ENCODE measurements around the gene HNRNPC.

Gene HNRNPC

DNA sequence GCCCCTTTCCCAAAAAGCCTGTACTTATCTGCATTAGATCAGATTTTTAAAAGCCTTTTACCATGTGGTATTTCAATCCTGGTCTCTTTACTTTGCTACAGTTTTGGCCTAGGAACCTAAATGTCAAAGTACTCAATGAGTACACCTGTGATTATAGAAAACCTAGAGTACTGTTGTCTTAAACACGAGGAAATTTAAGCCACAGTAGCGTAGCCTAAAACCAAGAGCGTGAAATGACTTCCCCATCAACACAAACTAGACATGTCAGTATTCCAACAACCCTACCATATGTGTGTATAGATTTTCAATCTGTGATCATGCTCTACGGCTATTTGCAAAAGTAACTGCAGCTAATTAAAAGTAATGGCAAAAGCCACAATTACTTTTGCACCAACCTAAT lies 60.7 kb downstream of the HNRNPC start:
- no peak for DNase-seq

GRCh38 chr14:21206753-21207684 lies 62.2 kb downstream of the HNRNPC start:
- no peak for DNase-seq

DNA sequence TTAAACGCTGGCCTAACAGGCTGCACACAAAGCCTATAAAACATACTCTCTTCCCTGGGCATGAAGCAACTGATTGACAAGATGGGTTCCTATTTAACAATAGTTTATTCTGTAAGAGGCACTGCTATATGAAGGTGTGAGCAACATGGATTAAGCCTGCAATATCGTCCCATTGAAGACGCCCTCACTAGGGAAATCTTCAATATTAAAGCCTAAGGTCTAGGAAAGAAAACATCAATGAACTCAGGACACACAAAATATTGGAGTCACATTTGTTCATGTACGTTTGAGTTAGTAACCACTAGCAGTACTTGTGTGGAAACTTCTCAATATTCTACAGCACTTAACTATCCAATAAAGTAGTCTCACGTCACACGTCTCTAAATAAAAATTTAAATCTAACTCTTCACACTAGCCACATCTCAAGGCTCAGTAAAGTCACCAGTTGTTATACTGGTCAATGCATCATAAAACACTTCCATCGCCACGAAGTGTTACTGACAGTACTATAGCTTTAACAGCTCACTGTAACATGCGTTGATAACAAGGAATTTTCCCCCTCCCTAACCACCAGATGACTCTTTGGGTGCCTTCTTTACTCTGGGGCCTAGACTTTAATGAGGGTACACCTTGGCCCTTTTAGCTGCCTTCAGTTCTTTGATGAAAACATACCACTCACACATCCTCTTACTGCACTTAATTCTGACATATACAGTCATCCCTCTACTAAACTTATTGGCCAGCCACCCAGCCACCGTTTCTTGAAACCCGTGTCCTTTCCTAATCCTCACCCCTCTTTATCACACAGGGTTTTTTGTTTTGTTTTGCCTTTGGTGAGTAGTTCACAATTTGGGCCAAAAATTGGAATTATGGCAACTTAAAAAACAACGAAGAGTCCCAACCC lies 63.3 kb downstream of the HNRNPC start:
- DNase-seq, result no peak

DNA sequence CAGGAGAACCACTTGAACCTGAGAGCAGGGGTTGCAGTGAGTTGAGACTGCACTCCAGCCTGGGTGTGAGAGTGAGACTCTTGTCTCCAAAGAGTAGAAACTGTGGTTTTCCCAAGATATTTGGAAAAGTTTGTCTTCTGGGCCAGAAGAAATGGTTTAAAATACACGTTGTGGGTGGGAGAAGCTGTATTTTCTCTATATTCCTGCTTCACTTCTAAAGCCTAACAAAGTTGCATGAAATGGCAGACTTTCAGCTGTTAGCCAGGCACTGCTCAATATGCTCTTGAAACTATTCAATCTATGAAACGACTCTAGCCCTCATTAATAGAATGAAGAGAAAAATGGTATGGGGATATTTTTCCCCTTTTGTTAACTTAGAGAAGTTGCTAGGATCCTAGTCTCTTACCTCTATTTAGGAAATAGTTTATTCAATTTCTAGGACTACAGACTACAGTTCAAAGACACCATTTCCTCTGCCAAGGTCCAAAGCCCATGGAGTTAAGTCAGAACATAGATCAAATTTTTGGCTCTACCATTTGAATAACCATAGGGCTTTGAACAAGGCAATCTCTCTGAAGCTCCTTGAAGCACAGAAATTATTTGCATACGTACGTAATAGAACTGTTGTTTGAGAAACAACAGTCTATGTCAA lies 64.1 kb downstream of the HNRNPC start:
- no peak for DNase-seq

DNA sequence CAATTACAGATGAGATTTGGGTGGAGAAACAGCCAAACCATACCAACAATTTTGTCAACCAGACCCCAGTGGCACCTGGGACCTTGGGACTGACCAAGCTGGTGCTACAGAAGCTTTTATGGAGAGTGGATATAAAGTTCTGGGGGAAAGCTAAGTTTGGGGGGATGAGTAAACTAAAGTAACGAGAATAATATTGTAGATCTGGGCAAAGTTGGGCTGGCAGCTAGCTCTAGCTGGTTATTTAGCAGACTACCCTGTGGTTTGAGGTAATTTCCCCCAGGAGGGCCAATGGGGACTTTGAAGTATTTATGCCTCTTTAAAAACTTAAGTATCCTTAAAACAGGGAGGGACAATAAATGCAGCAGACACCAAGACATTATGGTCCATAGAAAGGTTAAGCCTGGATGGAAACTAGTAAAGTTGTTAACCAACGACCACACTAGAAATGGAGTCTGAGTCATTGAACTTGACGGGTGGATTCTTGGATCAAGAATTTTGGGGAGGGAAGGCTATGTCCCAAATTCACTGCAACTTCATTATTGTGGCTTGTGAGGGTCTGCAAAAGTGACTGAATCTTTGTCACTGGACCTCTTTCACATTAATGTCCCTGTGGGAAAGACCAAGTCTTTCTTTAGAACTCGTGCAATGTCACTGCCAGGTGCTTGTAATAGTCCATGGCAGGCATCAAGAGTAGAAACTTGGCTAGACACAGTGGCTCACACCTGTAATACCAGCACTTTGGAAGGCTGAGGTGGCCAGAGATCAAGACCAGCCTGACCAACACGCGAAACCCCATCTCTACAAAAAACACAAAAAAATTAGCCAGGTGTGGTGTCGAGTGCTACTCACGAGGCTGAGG lies 64.8 kb downstream of the HNRNPC start:
- DNase-seq, result no peak

DNA sequence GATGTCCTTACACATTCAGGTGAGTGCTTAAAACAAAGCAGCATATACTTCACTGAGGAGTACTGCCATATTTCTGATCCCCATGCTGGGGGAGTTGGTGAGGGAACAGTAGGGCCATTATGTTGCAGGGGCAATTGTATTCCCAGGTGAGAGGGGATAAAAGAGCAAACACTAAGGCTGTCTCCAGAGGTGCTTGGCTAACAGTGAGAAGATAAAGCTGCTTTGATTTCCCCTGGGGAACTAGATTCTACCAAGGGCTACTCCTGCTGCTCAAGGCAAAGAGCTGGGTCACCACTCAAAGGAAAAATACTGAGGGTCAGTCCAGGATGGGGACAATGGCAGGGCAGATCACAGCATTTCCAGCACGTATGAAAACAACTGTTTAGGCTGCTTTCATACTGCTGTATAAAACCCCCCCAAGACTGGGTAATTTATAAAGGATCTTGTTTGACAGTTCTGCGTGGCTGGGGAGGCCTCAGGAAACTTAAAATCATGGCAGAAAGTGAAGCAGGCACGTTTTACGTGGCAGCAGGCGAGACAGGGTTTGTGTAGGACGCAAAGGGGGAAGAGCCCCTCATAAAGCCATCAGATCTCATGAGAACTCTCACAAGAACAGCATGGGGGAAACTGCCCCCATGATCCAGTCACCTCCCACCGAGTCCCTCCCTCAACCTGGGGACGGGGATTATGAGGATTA lies 65.6 kb downstream of the HNRNPC start:
- DNase-seq, result no peak

GRCh38 chr14:21202463-21203358 lies 66.5 kb downstream of the HNRNPC start:
- no peak for DNase-seq

DNA sequence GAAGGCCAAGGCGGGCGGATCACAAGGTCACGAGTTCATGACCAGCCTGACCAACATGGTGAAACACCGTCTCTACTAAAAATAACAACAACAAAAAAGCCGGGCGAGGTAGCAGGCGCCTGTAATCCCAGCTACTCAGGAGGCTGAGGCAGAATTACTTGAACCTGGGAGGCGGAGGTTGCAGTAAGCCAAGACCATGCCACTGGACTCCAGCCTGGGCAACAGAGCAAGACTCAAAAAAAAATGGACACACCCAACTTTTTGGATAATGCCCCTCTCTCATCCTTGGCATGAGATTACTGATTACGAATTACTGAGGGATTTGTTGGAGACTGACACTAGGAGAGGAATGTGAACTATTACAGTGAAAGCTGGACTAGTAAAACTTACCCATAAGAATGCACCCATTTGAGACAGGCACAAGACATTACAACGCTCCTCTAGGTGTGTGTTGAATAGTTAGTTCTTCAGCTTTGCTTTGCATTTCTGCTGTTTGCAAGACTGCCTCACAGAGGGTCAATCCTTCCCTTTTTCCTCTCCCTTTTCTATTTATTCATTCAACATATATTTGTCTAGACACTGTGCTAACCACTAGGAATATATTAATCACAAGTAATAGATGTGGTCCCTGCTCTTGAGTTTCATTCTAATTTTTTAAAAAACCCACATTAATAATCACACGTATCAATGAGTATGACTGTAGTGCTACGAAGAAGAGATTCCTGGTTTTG lies 67.3 kb downstream of the HNRNPC start:
- DNase-seq, result no peak

DNA sequence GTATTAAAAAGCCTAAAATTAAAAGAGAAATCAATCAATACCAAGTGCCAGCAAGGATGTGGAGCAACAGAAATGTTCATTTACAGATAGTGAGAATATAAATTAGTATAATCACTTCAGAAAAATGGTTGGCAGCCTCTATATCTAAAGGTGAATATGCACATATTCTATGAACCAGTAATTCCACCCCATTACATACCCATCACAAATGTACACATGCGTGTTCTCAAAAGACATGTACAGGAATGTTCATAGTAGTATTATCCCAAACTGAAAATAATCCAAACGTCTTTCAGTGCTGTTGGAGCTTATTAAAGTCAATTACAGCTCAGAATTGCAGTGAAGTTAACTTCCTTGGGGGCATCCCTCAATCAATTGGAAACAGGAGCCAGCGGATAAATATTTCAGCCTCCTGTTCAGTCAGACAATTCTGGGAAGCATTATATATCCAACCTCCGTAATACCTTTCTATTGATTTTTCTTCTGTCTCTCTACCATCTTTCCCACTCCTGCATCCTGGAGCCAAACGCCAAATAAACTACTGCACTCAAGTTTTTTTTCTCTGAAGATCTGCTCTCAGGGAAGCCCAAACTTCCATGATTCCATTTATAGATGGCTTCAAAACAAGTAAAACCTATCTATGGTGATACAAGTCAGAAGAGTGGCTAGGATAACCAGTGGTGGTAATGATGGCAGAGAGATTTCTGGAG lies 68.3 kb downstream of the HNRNPC start:
- DNase-seq, result no peak

DNA sequence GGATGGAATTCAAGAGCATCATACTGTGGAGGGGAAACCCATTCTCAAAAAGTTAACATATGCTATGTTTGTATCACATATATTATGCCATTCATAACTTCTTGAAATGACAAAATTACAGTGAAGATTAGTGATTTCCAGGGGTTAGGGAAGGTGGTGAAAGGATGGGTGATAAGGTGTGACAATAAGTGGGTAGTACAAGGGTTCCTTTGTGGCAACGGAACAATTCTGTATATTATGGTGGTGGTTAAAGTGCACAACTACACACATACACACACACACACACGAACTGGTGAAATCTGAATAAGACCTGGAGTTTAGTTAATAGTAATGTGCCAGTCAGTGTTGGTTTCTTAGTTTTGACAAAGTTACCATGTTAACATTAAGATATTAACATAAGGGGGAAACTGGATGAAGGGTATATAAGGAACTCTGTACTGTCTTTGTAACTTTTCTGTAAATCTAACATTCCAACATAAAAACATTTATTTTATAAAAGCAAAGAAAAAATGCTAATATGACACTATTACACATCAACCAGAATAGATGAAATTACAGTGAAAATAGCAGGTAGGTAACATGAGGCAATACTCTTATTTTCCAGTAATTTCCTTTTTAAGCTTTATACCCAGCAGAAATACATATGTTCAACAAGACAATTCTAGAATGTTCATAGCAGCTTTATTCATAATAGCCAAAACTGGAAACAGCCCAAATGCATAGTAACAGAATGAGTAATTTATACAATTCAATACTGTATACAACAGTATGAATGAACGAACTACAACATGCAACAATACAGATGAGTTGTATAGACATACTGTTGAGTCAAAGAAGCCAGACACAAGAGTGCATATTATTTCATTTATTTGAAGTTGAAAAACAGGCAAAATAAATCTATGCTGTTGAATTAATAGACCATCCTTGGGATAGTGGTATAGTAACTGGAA lies 69.4 kb downstream of the HNRNPC start:
- DNase-seq, result no peak

- DNase-seq, result no peak
Measured at GRCh38 chr14:21197418-21198205, 71.6 kb downstream of the HNRNPC start.

GRCh38 chr14:21194597-21194996 lies 74.6 kb downstream of the HNRNPC start:
- no peak for DNase-seq

GRCh38 chr14:21192875-21193535 lies 76.2 kb downstream of the HNRNPC start:
- DNase-seq, result no peak

DNA sequence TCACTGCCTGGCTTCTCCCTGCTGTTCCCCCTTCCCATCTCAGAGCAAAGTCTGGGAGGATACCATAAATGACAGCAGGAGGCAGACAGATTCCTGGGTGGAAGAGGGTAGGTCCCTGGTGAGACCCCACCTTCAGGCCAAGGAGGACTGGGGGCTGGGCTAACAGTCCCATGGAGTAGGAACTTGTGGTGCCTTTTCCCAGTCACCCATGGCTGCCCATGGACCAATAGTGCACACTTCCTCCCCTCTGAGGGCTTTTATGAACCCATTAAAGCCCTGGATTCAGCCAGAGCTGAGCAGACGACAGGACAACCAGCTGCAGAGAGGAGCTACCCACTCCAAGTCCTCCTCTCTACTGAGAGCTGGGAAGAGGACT lies 76.8 kb downstream of the HNRNPC start:
- no peak for DNase-seq

DNA sequence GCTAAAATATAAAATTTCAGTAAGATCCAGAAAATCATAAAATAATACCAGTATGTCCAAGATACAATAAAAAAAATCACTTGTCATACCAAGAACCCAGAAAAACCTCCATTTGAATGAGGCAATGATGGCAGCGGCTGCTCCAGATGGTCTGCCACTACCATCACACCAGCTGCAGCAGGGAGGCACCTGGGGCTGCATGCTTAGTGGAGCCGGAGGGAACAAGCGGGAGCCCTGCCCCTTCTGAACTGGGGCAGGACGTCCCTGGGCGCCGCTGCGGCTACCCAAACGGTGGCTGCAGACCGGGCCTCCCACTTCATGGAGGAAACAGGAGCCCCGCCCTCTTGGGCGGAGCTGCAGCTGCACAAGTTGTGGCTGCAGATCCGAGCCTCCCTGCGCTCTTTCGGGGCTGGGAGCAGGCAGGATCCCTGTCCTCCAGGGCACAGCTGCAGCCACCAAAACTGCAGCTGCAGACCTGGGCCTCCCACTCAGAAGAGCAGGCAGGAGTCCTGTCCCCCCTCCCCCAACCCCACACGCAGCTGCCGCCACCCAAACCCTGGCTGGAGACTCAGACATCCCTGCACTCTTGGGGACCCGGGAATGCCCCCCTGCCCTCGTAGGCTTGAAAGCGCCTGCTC lies 77.3 kb downstream of the HNRNPC start:
- DNase-seq, result peak; percentile 36

DNA sequence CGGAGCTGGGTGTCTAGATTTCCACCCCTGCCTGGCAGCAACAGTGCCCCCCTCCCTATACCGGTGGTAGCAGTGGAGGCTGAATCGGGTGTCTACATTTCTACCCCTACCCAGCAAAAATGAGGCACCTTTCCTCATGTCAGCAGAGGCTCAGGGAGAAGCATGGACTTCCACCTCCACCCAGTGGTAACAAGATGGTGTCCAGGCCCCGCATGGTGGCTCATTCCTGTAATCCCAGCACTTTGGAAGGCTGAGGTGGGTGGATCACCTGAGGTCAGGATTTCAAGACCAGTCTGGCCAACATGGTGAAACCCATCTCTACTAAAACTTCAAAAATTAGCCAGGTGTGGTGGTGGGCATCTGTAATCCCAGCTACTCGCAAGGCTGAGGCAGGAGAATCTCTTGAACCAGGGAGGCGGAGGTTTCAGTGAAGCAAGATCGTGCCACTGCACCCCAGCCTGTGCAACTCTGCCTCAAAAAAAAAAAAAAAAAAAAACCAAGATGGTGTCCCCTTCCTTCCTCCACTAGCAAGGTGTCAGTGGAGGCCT lies 77.9 kb downstream of the HNRNPC start:
- DNase-seq, result no peak
